Vagina (tissue), 2 donors: ENCODE data around the gene SELP.

Experiments
- CTCF ChIP-seq, 3 experiments: fragments of 450-650 bp in 2 of 3; fragments of 200-600 bp in 1 of 3; sonication (generic) in 1 of 3; IDR thresholded peaks; one replicate each; pipeline ENCODE4 v1.5.1; 2017 to 2019; ENCODE audit warnings: antibody characterized with exemption in 3 of 3, mild to moderate bottlenecking in 2 of 3, moderate library complexity in 2 of 3
- POLR2A ChIP-seq, 2 donors: fragments of 450-650 bp; IDR thresholded peaks; one replicate each; pipeline ENCODE4 v1.6.1; 2017; ENCODE audit warnings: antibody characterized with exemption in 2 of 2, mild to moderate bottlenecking in 2 of 2, moderate library complexity in 2 of 2
- POLR2AphosphoS5 ChIP-seq, 2 donors: sonication (generic); formaldehyde crosslinking; IDR thresholded peaks; one replicate each; pipeline ENCODE4 v1.9.0; 2017; ENCODE audit warnings: antibody characterized with exemption in 2 of 2, mild to moderate bottlenecking in 2 of 2, low read depth in 1 of 2; ENCODE audit not compliant: insufficient read depth in 1 of 2

- TF ChIP-seq POLR2A (IDR thresholded peaks at IDR 0.05) (no peak), CTCF (IDR thresholded peaks at IDR 0.05) (no peak), POLR2AphosphoS5 (IDR thresholded peaks at IDR 0.05; ENCODE audit: insufficient read depth in 1 of 2, low read depth in 1 of 2) (no peak)
Measured at GRCh38 chr1:169676001-169676400, 46.1 kb upstream of the SELP start.
